ENCODE data around the gene ARID2.

The ARID2 gene

GRCh38 chr12:45895961-45896360, 166.5 kb downstream of the ARID2 start:
- Histone ChIP-seq H3K4me1 (ENCODE audit: control insufficient read depth in 1 of 2, insufficient read depth in 2 of 2, low read length in 2 of 2) (no peaks in the 10 kb centered on the region), H3K79me2 (ENCODE audit: control insufficient read depth, insufficient read depth, low read length, poor library complexity) (no peaks in the 10 kb centered on the region), H3K4ac (ENCODE audit: low read depth, low read length) (no peak overlapping the region), H2BK5ac (ENCODE audit: low read depth, low read length, poor library complexity) (no peak overlapping the region), H3K18ac (ENCODE audit: low read length) (no peak overlapping the region), H3K4me3 (ENCODE audit: low read depth, low read length) (no peak overlapping the region), H3K27ac (ENCODE audit: low read depth, low read length) (no peak overlapping the region), H3K4me2 (ENCODE audit: low read length) (no peak overlapping the region), H2AK5ac (ENCODE audit: low read length) (no peak overlapping the region), H3K9me3 (ENCODE audit: insufficient read depth, low read depth, low read length) (no peaks in the 10 kb centered on the region), H3K27me3 (ENCODE audit: insufficient read depth, low read length) (no peaks in the 10 kb centered on the region), H4K12ac (ENCODE audit: low read depth, low read length) (no peak overlapping the region), H3K14ac (ENCODE audit: low read length) (no peak overlapping the region), H3K9ac (ENCODE audit: low read length) (no peak overlapping the region), H3K23ac (ENCODE audit: low read length) (no peak overlapping the region), H4K91ac (ENCODE audit: low read depth, low read length) (no peak overlapping the region), H3K79me1 (ENCODE audit: low read length) (no peaks in the 10 kb centered on the region), H3K36me3 (ENCODE audit: control insufficient read depth in 1 of 2, insufficient read depth in 2 of 2, low read length in 2 of 2) (peaks cover 10 to 19% of the 10 kb centered on the region in 2 experiments), H2AFZ (ENCODE audit: insufficient read depth, low read length, poor library complexity) (no peak overlapping the region), H2BK120ac (ENCODE audit: insufficient read depth, low read length, poor library complexity) (no peak overlapping the region), H2BK12ac (ENCODE audit: low read length) (no peak overlapping the region), H4K8ac (ENCODE audit: low read depth, low read length) (no peak overlapping the region)
- no peak for DNase-seq
- WGBS (ENCODE audit: extremely low coverage, insufficient coverage, insufficient read length), result no CpG with 5 or more reads among the region's 4 CpGs

DNA sequence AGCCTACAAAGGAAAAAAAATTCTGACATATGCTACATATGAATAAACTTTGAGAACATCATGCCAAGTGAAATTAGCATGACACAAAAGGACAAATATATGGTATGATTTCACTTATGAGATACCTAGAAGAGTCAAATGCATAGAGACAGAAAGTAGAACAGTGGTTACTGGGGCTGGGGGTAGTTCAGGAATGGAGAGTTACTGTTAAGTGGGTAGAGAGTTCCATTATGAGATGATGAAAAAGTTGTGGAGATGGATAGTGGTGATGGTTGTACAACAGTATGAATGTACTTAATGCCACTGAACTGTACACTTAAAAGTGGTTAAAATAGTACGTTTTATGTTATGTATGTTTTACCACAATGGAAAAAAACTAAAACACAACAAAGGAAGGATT, 168.6 kb downstream of the ARID2 start:
- WGBS (ENCODE audit: extremely low coverage, insufficient coverage, insufficient read length), result no CpG with 5 or more reads among the region's 1 CpG
- no peak overlapping the region for H2BK120ac ChIP-seq (ENCODE audit: insufficient read depth, low read length, poor library complexity)
- H3K23ac ChIP-seq (ENCODE audit: low read length), result no peak overlapping the region
- H2AK5ac ChIP-seq (ENCODE audit: low read length), result no peak overlapping the region
- DNase-seq, result no peak
- no peak overlapping the region for H2BK12ac ChIP-seq (ENCODE audit: low read length)
- no peaks in the 10 kb centered on the region for H3K79me2 ChIP-seq (ENCODE audit: control insufficient read depth, insufficient read depth, low read length, poor library complexity)
- no peak overlapping the region for H4K12ac ChIP-seq (ENCODE audit: low read depth, low read length)
- H2AFZ ChIP-seq (ENCODE audit: insufficient read depth, low read length, poor library complexity), result no peak overlapping the region
- no peak overlapping the region for H3K4ac ChIP-seq (ENCODE audit: low read depth, low read length)
- no peak overlapping the region for H3K4me2 ChIP-seq (ENCODE audit: low read length)
- H4K91ac ChIP-seq (ENCODE audit: low read depth, low read length), result no peak overlapping the region
- no peak overlapping the region for H3K27ac ChIP-seq (ENCODE audit: low read depth, low read length)
- H3K9ac ChIP-seq (ENCODE audit: low read length), result no peak overlapping the region
- no peak overlapping the region for H3K14ac ChIP-seq (ENCODE audit: low read length)
- H2BK5ac ChIP-seq (ENCODE audit: low read depth, low read length, poor library complexity), result no peak overlapping the region
- H3K36me3 ChIP-seq (ENCODE audit: control insufficient read depth in 1 of 2, insufficient read depth in 2 of 2, low read length in 2 of 2), result peaks cover 14 to 15% of the 10 kb centered on the region in 2 experiments
- no peaks in the 10 kb centered on the region for H3K9me3 ChIP-seq (ENCODE audit: insufficient read depth, low read depth, low read length)
- no peak overlapping the region for H4K8ac ChIP-seq (ENCODE audit: low read depth, low read length)
- no peaks in the 10 kb centered on the region for H3K79me1 ChIP-seq (ENCODE audit: low read length)
- no peaks in the 10 kb centered on the region for H3K4me1 ChIP-seq (ENCODE audit: control insufficient read depth in 1 of 2, insufficient read depth in 2 of 2, low read length in 2 of 2)
- H3K18ac ChIP-seq (ENCODE audit: low read length), result no peak overlapping the region
- H3K4me3 ChIP-seq (ENCODE audit: low read depth, low read length), result no peak overlapping the region
- H3K27me3 ChIP-seq (ENCODE audit: insufficient read depth, low read length), result no peaks in the 10 kb centered on the region

GRCh38 chr12:45907955-45908354, 178.4 kb downstream of the ARID2 start:
- Histone ChIP-seq H3K9me3 (ENCODE audit: insufficient read depth, low read depth, low read length) (no peaks in the 10 kb centered on the region), H3K36me3 (ENCODE audit: control insufficient read depth in 1 of 2, insufficient read depth in 2 of 2, low read length in 2 of 2) (peaks cover 2 to 4% of the 10 kb centered on the region in 2 experiments), H3K4me2 (ENCODE audit: low read length) (no peak overlapping the region), H4K91ac (ENCODE audit: low read depth, low read length) (no peak overlapping the region), H3K18ac (ENCODE audit: low read length) (no peak overlapping the region), H4K8ac (ENCODE audit: low read depth, low read length) (no peak overlapping the region), H2AK5ac (ENCODE audit: low read length) (no peak overlapping the region), H2BK12ac (ENCODE audit: low read length) (no peak overlapping the region), H2BK120ac (ENCODE audit: insufficient read depth, low read length, poor library complexity) (no peak overlapping the region), H2AFZ (ENCODE audit: insufficient read depth, low read length, poor library complexity) (no peak overlapping the region), H3K4me3 (ENCODE audit: low read depth, low read length) (no peak overlapping the region), H3K23ac (ENCODE audit: low read length) (no peak overlapping the region), H4K12ac (ENCODE audit: low read depth, low read length) (no peak overlapping the region), H3K4me1 (ENCODE audit: control insufficient read depth in 1 of 2, insufficient read depth in 2 of 2, low read length in 2 of 2) (no peaks in the 10 kb centered on the region), H2BK5ac (ENCODE audit: low read depth, low read length, poor library complexity) (no peak overlapping the region), H3K4ac (ENCODE audit: low read depth, low read length) (no peak overlapping the region), H3K79me1 (ENCODE audit: low read length) (no peaks in the 10 kb centered on the region), H3K27ac (ENCODE audit: low read depth, low read length) (no peak overlapping the region), H3K9ac (ENCODE audit: low read length) (no peak overlapping the region), H3K27me3 (ENCODE audit: insufficient read depth, low read length) (no peaks in the 10 kb centered on the region), H3K14ac (ENCODE audit: low read length) (no peak overlapping the region), H3K79me2 (ENCODE audit: control insufficient read depth, insufficient read depth, low read length, poor library complexity) (no peaks in the 10 kb centered on the region)
- DNase-seq, result no peak
- WGBS (ENCODE audit: extremely low coverage, insufficient coverage, insufficient read length), result no CpG with 5 or more reads among the region's 4 CpGs

- no peak overlapping the region for H3K14ac ChIP-seq (ENCODE audit: low read length)
- no peak for DNase-seq
- no peaks in the 10 kb centered on the region for H3K79me2 ChIP-seq (ENCODE audit: control insufficient read depth, insufficient read depth, low read length, poor library complexity)
- no peak overlapping the region for H3K4me3 ChIP-seq (ENCODE audit: low read depth, low read length)
- H2BK120ac ChIP-seq (ENCODE audit: insufficient read depth, low read length, poor library complexity), result no peak overlapping the region
- no peaks in the 10 kb centered on the region for H3K27me3 ChIP-seq (ENCODE audit: insufficient read depth, low read length)
- H3K9me3 ChIP-seq (ENCODE audit: insufficient read depth, low read depth, low read length), result no peaks in the 10 kb centered on the region
- peaks cover 2 to 4% of the 10 kb centered on the region in 2 experiments for H3K36me3 ChIP-seq (ENCODE audit: control insufficient read depth in 1 of 2, insufficient read depth in 2 of 2, low read length in 2 of 2)
- H3K27ac ChIP-seq (ENCODE audit: low read depth, low read length), result no peak overlapping the region
- no peak overlapping the region for H4K8ac ChIP-seq (ENCODE audit: low read depth, low read length)
- no peak overlapping the region for H2BK12ac ChIP-seq (ENCODE audit: low read length)
- H3K79me1 ChIP-seq (ENCODE audit: low read length), result no peaks in the 10 kb centered on the region
- H3K4ac ChIP-seq (ENCODE audit: low read depth, low read length), result no peak overlapping the region
- no peak overlapping the region for H3K9ac ChIP-seq (ENCODE audit: low read length)
- no peak overlapping the region for H2AK5ac ChIP-seq (ENCODE audit: low read length)
- H2BK5ac ChIP-seq (ENCODE audit: low read depth, low read length, poor library complexity), result no peak overlapping the region
- H3K4me1 ChIP-seq (ENCODE audit: control insufficient read depth in 1 of 2, insufficient read depth in 2 of 2, low read length in 2 of 2), result no peaks in the 10 kb centered on the region
- no peak overlapping the region for H2AFZ ChIP-seq (ENCODE audit: insufficient read depth, low read length, poor library complexity)
- H3K4me2 ChIP-seq (ENCODE audit: low read length), result no peak overlapping the region
- no peak overlapping the region for H4K12ac ChIP-seq (ENCODE audit: low read depth, low read length)
- H3K23ac ChIP-seq (ENCODE audit: low read length), result no peak overlapping the region
- no peak overlapping the region for H4K91ac ChIP-seq (ENCODE audit: low read depth, low read length)
- no peak overlapping the region for H3K18ac ChIP-seq (ENCODE audit: low read length)
- no CpG with 5 or more reads among the region's 4 CpGs for WGBS (ENCODE audit: extremely low coverage, insufficient coverage, insufficient read length)
Observed at GRCh38 chr12:45909041-45909713, 179.7 kb downstream of the ARID2 start.
